HEK293 (cell line): ENCODE data around the gene CHMP4B.
A peak's percentile ranks its signal among the peaks of the same experiment; 100 is the strongest.

Source experiments
- CTCF ChIA-PET: fragments of 350-600 bp; formaldehyde crosslinking; extraction: SDS; loops from one replicate; lab custom pipeline; 2021; ENCODE audit warnings: antibody characterized with exemption; lab: Yijun Ruan, JAX
- POLR2A ChIA-PET: fragments of 300-600 bp; formaldehyde crosslinking; extraction: SDS; loops from one replicate; lab custom pipeline; 2020; ENCODE audit warnings: antibody characterized with exemption, inconsistent platforms; lab: Yijun Ruan, JAX
- H3K27ac ChIP-seq: fragments of 200-500 bp; sonication (Bioruptor generic); 2 replicates; pipeline ENCODE4 v1.5.1; 2014; ENCODE audit warnings: low read depth, low read length, control low read depth, inconsistent platforms; ENCODE audit errors: extremely low read depth
- H3K36me3 ChIP-seq, 2 experiments: fragments of 200-500 bp in 1 of 2; sonication (Bioruptor generic) in 1 of 2; 1 replicate in 1 of 2; 2 replicates in 1 of 2; pipeline ENCODE4 v1.5.1; 2014 to 2017; ENCODE audit warnings: inconsistent platforms in 2 of 2, low read length in 2 of 2; ENCODE audit not compliant: control insufficient read depth in 2 of 2, insufficient read depth in 1 of 2
- H3K4me1 ChIP-seq: fragments of 200-500 bp; sonication (Bioruptor generic); 2 replicates; pipeline ENCODE4 v1.5.1; 2014; ENCODE audit warnings: mild to moderate bottlenecking, low read length, inconsistent platforms; ENCODE audit not compliant: control insufficient read depth, insufficient read depth
- H3K4me3 ChIP-seq: 2 replicates; pipeline ENCODE4 v1.5.1; 2011; ENCODE audit warnings: low read depth, mild to moderate bottlenecking, control low read depth, low read length, moderate library complexity
- H3K9me3 ChIP-seq: fragments of 200-500 bp; sonication (Bioruptor generic); 2 replicates; pipeline ENCODE4 v1.5.1; 2014; ENCODE audit warnings: low read depth, low read length, inconsistent platforms; ENCODE audit not compliant: control insufficient read depth, insufficient read depth
- HOXD13 ChIP-seq: sonication (generic); formaldehyde crosslinking; IDR thresholded peaks from 2 replicates; pipeline ENCODE4 v1.8.0; 2022; ENCODE audit warnings: missing genetic modification reagents, borderline replicate concordance
- KLF7 ChIP-seq: fragments of 450-650 bp; formaldehyde crosslinking; IDR thresholded peaks from 2 replicates; pipeline ENCODE4 v1.5.1; 2016; ENCODE audit warnings: missing biosample characterization, missing genetic modification characterization, borderline replicate concordance
- PRDM1 ChIP-seq: fragments of 450-650 bp; formaldehyde crosslinking; IDR thresholded peaks from 2 replicates; pipeline ENCODE4; 2016; ENCODE audit warnings: missing biosample characterization, missing genetic modification characterization
- PRDM10 ChIP-seq: fragments of 450-650 bp; formaldehyde crosslinking; IDR thresholded peaks from 2 replicates; pipeline ENCODE4 v1.5.1; 2016; ENCODE audit warnings: missing biosample characterization, missing genetic modification characterization
- RBAK ChIP-seq: fragments of 450-650 bp; formaldehyde crosslinking; IDR thresholded peaks from 2 replicates; pipeline ENCODE4 v1.5.1; 2016; ENCODE audit warnings: missing biosample characterization, missing genetic modification characterization
- SCRT1 ChIP-seq: fragments of 450-650 bp; formaldehyde crosslinking; IDR thresholded peaks from 2 replicates; pipeline ENCODE4 v1.5.1; 2016; ENCODE audit warnings: missing biosample characterization, missing genetic modification characterization, borderline replicate concordance
- SP7 ChIP-seq: fragments of 450-650 bp; formaldehyde crosslinking; IDR thresholded peaks from 2 replicates; pipeline ENCODE4 v1.5.1; 2016; ENCODE audit warnings: missing biosample characterization, missing genetic modification characterization
- ZNF112 ChIP-seq: fragments of 450-650 bp; formaldehyde crosslinking; IDR thresholded peaks from 2 replicates; pipeline ENCODE4 v1.5.0; 2017; ENCODE audit warnings: missing biosample characterization, missing genetic modification characterization
- ZNF16 ChIP-seq: fragments of 450-650 bp; formaldehyde crosslinking; IDR thresholded peaks from 2 replicates; pipeline ENCODE4 v1.5.1; 2016; ENCODE audit warnings: low read depth, missing biosample characterization, missing genetic modification characterization
- ZNF341 ChIP-seq: fragments of 450-650 bp; formaldehyde crosslinking; IDR thresholded peaks from 2 replicates; pipeline ENCODE4; 2016; ENCODE audit warnings: low read depth, missing biosample characterization, missing genetic modification characterization
- ZNF362 ChIP-seq: fragments of 450-650 bp; formaldehyde crosslinking; IDR thresholded peaks from 2 replicates; pipeline ENCODE4 v1.5.1; 2016; ENCODE audit warnings: missing biosample characterization, missing genetic modification characterization
- ZNF366 ChIP-seq: fragments of 450-650 bp; formaldehyde crosslinking; conservative IDR thresholded peaks from 2 replicates; pipeline ENCODE4 v1.5.1; 2016; ENCODE audit warnings: missing biosample characterization, missing genetic modification characterization
- ZNF48 ChIP-seq: fragments of 450-650 bp; formaldehyde crosslinking; IDR thresholded peaks from 2 replicates; pipeline ENCODE4 v1.5.1; 2016; ENCODE audit warnings: missing biosample characterization, missing genetic modification characterization
- ZNF747 ChIP-seq: fragments of 450-650 bp; formaldehyde crosslinking; IDR thresholded peaks from 2 replicates; pipeline ENCODE4 v1.5.1; 2016; ENCODE audit warnings: missing biosample characterization, missing genetic modification characterization
- ZNF791 ChIP-seq: fragments of 450-650 bp; formaldehyde crosslinking; IDR thresholded peaks from 2 replicates; pipeline ENCODE4 v1.5.1; 2016; ENCODE audit warnings: missing biosample characterization, missing genetic modification characterization
- ZNF792 ChIP-seq: fragments of 450-650 bp; formaldehyde crosslinking; IDR thresholded peaks from 2 replicates; pipeline ENCODE4 v1.5.1; 2016; ENCODE audit warnings: missing biosample characterization, missing genetic modification characterization
- ZSCAN23 ChIP-seq: fragments of 450-650 bp; formaldehyde crosslinking; IDR thresholded peaks from 2 replicates; pipeline ENCODE4 v1.5.1; 2016; ENCODE audit warnings: missing biosample characterization, missing genetic modification characterization

Gene CHMP4B

DNA sequence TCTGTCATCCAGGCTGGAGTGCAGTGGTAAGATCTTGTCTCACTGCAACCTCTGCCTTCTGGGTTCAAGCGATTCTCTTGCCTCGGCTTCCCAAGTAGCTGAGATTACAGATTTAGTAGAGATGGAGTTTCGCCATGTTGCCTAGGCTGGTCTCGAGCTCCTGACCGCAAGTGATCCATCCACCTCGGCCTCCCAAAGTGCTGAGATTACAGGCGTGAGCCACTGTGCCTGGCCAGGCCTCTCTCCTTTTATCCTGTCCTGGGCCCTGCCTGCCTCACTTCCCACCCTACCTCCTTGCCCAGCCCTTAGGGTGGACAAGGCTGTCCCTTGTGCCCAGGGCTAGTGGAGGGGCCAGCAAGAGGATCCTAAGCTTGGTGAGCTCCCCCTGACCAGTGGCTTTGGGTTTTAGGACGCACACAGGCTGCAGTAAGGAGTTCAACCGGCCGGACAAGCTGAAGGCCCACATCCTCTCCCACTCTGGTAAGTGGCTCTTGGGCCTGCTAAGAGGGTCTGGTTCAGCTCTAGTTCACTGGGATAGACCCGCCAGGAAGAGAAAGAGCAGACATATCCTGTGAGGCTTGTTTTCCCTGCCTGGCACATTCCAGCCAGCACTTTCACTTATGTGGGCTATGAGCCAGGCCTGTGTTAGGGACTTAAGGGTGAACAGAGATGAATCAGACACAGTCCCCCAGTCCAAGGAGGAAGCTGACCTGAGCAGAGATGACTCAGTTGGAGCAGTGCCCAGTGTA, 21.9 kb upstream of the CHMP4B start (continued):
- no peak for TF ChIP-seq HOXD13 (CRISPR knock-in tag)
- no peak for TF ChIP-seq ZNF792 (tag by site-specific recombination)
- no peak for TF ChIP-seq ZNF112 (tag by site-specific recombination)

DNA sequence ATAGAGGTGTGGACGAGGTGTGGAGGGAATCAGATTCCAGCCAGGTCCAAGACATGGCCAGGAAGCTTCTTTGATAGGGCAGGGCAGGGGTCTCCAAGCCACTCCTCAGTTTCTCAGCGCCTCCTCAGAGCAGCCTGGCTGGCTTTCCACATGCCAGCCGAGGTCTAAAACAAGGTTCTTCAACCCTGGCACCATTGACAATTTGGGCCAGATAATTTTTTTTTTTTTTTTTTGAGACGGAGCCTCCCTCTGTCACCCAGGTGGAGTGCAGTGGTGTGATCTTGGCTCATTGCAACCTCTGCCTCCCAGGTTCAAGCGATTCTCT, 21.3 kb upstream of the CHMP4B start:
- CTCF ChIA-PET = interaction anchor here (0.6 to 1.6 kb wide), 3 partner anchors 72 to 1825 kb away, joined by 3 to 4 read pairs (median 3); no protein-coding TSS in a partner anchor
- POLR2A ChIA-PET = no interaction called here
- TF ChIP-seq SP7 (tag by site-specific recombination) (0 out of 2 replicates have a peak, but pooled peaks have one; percentile 2), ZNF48 (tag by site-specific recombination) (no peak), SCRT1 (tag by site-specific recombination) (no peak), ZNF366 (tag by site-specific recombination) (0 out of 2 replicates have a peak, but pooled peaks have one; percentile 2), PRDM10 (peak; percentile 92), ZNF362 (tag by site-specific recombination) (0 out of 2 replicates have a peak, but pooled peaks have one; percentile 35)
- Histone ChIP-seq H3K9me3 (no peaks in the 10 kb centered on the region), H3K4me3 (no peak overlapping the region), H3K36me3 (no peaks in the 10 kb centered on the region), H3K27ac (no peak overlapping the region), H3K4me1 (no peaks in the 10 kb centered on the region)

DNA sequence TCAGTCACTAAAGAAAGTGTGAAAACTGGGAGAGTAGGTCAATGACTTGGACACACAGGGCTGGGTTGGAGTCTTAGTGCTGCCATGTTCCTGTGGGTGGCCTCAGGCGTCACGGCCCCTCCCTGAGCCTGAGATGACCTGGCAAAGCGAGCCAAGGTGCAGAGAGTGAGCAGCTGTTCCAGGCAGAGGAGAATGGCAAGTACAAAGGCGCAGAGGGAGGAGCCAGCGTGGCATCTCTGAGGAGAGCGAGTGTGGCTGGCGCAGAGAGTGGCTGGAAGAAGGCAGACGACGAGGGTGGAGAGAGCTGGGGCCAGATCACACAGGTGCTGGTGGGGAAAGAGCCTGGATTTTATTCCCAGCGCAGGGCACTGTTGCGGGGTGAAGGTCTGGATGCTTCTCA, 20.6 kb upstream of the CHMP4B start:
- Histone ChIP-seq H3K27ac (no peak overlapping the region), H3K4me3 (no peak overlapping the region), H3K9me3 (no peaks in the 10 kb centered on the region), H3K36me3 (no peaks in the 10 kb centered on the region), H3K4me1 (no peaks in the 10 kb centered on the region)
- TF ChIP-seq ZNF791 (no peak), PRDM1 (tag by site-specific recombination) (peak; percentile 28; the same call in 1 of the 2 replicates)
- POLR2A ChIA-PET = no interaction called here
- CTCF ChIA-PET = interaction anchor here (0.8 to 2.5 kb wide), 3 partner anchors 11 to 71 kb away, joined by 4 to 7 read pairs (median 4); no protein-coding TSS in a partner anchor

DNA sequence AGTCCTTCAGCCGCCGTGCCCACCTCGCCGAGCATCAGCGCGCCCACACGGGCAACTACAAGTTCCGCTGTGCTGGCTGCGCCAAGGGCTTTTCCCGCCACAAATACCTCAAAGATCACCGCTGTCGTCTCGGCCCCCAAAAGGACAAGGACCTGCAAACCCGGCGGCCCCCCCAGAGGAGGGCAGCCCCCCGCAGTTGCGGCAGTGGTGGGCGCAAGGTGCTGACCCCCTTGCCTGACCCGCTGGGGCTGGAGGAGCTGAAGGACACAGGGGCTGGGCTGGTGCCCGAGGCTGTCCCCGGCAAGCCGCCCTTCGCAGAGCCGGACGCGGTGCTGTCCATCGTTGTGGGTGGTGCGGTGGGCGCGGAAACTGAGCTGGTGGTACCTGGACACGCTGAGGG, 20.1 kb upstream of the CHMP4B start:
- Histone ChIP-seq H3K4me1 (no peaks in the 10 kb centered on the region), H3K36me3 (no peaks in the 10 kb centered on the region), H3K4me3 (no peak overlapping the region), H3K27ac (no peak overlapping the region), H3K9me3 (no peaks in the 10 kb centered on the region)
- ChIA-PET CTCF (interaction anchor here (0.8 to 2.5 kb wide), 4 partner anchors 12 to 71 kb away, joined by 3 to 7 read pairs (median 4); no protein-coding TSS in a partner anchor), POLR2A (no interaction called here)
- TF ChIP-seq ZNF747 (tag by site-specific recombination) (no peak), ZNF341 (tag by site-specific recombination) (peak; percentile 47; the same call in 1 of the 2 replicates), RBAK (no peak), KLF7 (tag by site-specific recombination) (no peak), ZSCAN23 (tag by site-specific recombination) (no peak), ZNF16 (no peak)
